HG03565 (cell line): ENCODE data around the gene CDC5L.

Experiments
- ATAC-seq: cut with Tn5 transposase; IDR thresholded peaks from one replicate; pipeline ENCODE4 v1.9.1; 2021; ENCODE audit warnings: mild to moderate bottlenecking, moderate library complexity; ENCODE audit not compliant: unreplicated experiment

CDC5L gene

GRCh38 chr6:44373051-44373450 is 14.5 kb upstream of the CDC5L start:
- ATAC-seq, result no peak

GRCh38 chr6:44373787-44374186 is 13.7 kb upstream of the CDC5L start:
- ATAC-seq, result no peak

- ATAC-seq, result no peak
Observed at GRCh38 chr6:44375071-44375470, 12.4 kb upstream of the CDC5L start.

- no peak for ATAC-seq
Observed at GRCh38 chr6:44377484-44377883, 10.0 kb upstream of the CDC5L start.

GRCh38 chr6:44377971-44378370 is 9.5 kb upstream of the CDC5L start:
- no peak for ATAC-seq

- ATAC-seq, result no peak
Observed at GRCh38 chr6:44381739-44382138, 5.8 kb upstream of the CDC5L start.

- no peak for ATAC-seq
Observed at GRCh38 chr6:44386364-44386928, 1.1 kb upstream of the CDC5L start.

GRCh38 chr6:44386929-44387345 is 569 bp upstream of the CDC5L start:
- ATAC-seq, result no peak

- no peak for ATAC-seq
Observed at GRCh38 chr6:44388135-44388487, 605 bp downstream of the CDC5L start.

- no peak for ATAC-seq
Observed at GRCh38 chr6:44388887-44389286, 1.4 kb downstream of the CDC5L start.

- no peak for ATAC-seq
Observed at GRCh38 chr6:44390158-44390683, 2.7 kb downstream of the CDC5L start.

- no peak for ATAC-seq
Observed at GRCh38 chr6:44395501-44395900, 8.0 kb downstream of the CDC5L start.

GRCh38 chr6:44396968-44397367 is 9.5 kb downstream of the CDC5L start:
- ATAC-seq, result no peak

GRCh38 chr6:44397424-44398164 is 10.1 kb downstream of the CDC5L start:
- ATAC-seq, result no peak

GRCh38 chr6:44399991-44400390 is 12.5 kb downstream of the CDC5L start:
- ATAC-seq, result no peak

- no peak for ATAC-seq
Observed at GRCh38 chr6:44400572-44400971, 13.1 kb downstream of the CDC5L start.

GRCh38 chr6:44401138-44401537 is 13.6 kb downstream of the CDC5L start:
- ATAC-seq, result no peak

- no peak for ATAC-seq
Observed at GRCh38 chr6:44404022-44404714, 16.7 kb downstream of the CDC5L start.

GRCh38 chr6:44404715-44405099 is 17.2 kb downstream of the CDC5L start:
- ATAC-seq, result no peak

GRCh38 chr6:44407951-44408670 is 20.6 kb downstream of the CDC5L start:
- no peak for ATAC-seq

GRCh38 chr6:44409207-44409794 is 21.8 kb downstream of the CDC5L start:
- ATAC-seq, result no peak
